Endodermal cell (in vitro differentiated cells): ENCODE data around the gene NUP214. TPM values are rescaled to one million over a fixed set of nuclear protein-coding genes. Genes with fewer than 3 reads are reported as not detected.

Experiments used
- DNase-seq: peaks from one replicate; pipeline ENCODE4 v3.0.0-alpha.2; 2017
- H3K27ac ChIP-seq: 2 replicates; pipeline ENCODE4 v1.5.1; 2013; ENCODE audit warnings: mild to moderate bottlenecking, low read depth, low read length, moderate library complexity
- H3K27me3 ChIP-seq: 2 replicates; pipeline ENCODE4 v1.6.1; 2013; ENCODE audit warnings: mild to moderate bottlenecking, low read length, moderate library complexity; ENCODE audit not compliant: insufficient read depth, control insufficient read depth, poor library complexity, severe bottlenecking
- H3K36me3 ChIP-seq: 2 replicates; pipeline ENCODE4 v1.7.0; 2013; ENCODE audit warnings: mild to moderate bottlenecking, low read length, moderate library complexity; ENCODE audit not compliant: control insufficient read depth, insufficient read depth
- H3K4me1 ChIP-seq: one replicate; pipeline ENCODE4 v1.7.0; 2013; ENCODE audit warnings: low read length; ENCODE audit not compliant: control insufficient read depth, insufficient read depth
- H3K4me3 ChIP-seq: 2 replicates; pipeline ENCODE4 v1.5.1; 2013; ENCODE audit warnings: mild to moderate bottlenecking, low read length, moderate library complexity
- H3K9ac ChIP-seq: 2 replicates; pipeline ENCODE4 v1.6.1; 2013; ENCODE audit warnings: mild to moderate bottlenecking, low read length, moderate library complexity; ENCODE audit not compliant: poor library complexity, severe bottlenecking; ENCODE audit errors: extremely low read depth
- H3K9me3 ChIP-seq: 2 replicates; pipeline ENCODE4 v1.6.1; 2013; ENCODE audit warnings: mild to moderate bottlenecking, low read length, moderate library complexity; ENCODE audit not compliant: control insufficient read depth
- H3K27ac Mint-ChIP-seq: 2 replicates; pipeline ENCODE4 v1.8.0; 2020; ENCODE audit warnings: mixed read lengths
- H3K27me3 Mint-ChIP-seq: 2 replicates; pipeline ENCODE4 v1.8.0; 2021; ENCODE audit warnings: mild to moderate bottlenecking, mixed read lengths; ENCODE audit not compliant: insufficient read depth
- H3K36me3 Mint-ChIP-seq: 2 replicates; pipeline ENCODE4 v1.8.0; 2020; ENCODE audit warnings: low read depth, mixed read lengths
- H3K4me1 Mint-ChIP-seq: 2 replicates; pipeline ENCODE4 v1.8.0; 2020; ENCODE audit warnings: mixed read lengths
- H3K4me3 Mint-ChIP-seq: 2 replicates; pipeline ENCODE4 v1.8.0; 2020; ENCODE audit warnings: mild to moderate bottlenecking, moderate library complexity, mixed read lengths
- H3K9me3 Mint-ChIP-seq: 2 replicates; pipeline ENCODE4 v1.8.0; 2020; ENCODE audit warnings: mild to moderate bottlenecking, mixed read lengths
- WGBS, 2 experiments: methylation state at CpG; one replicate each; pipeline versions ENCODE4 v1.1.5 to v1.1.7; 2013; ENCODE audit warnings: missing lambda C conversion rate in 2 of 2, mixed read lengths in 1 of 2; ENCODE audit not compliant: insufficient coverage in 1 of 2, insufficient read length in 1 of 2; 5-methylcytosine and 5-hydroxymethylcytosine counted together
- total RNA-seq, 2 donors: library from RNA; stranded (reverse); fragmentation: NEBNext Ultra II Directional in 1 of 2; extraction: Animal tissue kit (Norgen Biotek cat#: 25700) in 1 of 2; gene quantifications; 2 replicates in 1 of 2; 3 replicates in 1 of 2; pipeline ENCODE4 v1.2.1, GENCODE V29; 2021
- TF ChIP-seq, protein P1 (sequence below): fragments of 200-600 bp; sonication (generic); conservative IDR thresholded peaks from 2 replicates; pipeline ENCODE4 v1.5.0; 2021; ENCODE audit warnings: antibody characterized with exemption, mild to moderate bottlenecking

The NUP214 gene
- total RNA-seq, 2 donors from 2014 or later = 56.7 to 59.9 TPM

DNA sequence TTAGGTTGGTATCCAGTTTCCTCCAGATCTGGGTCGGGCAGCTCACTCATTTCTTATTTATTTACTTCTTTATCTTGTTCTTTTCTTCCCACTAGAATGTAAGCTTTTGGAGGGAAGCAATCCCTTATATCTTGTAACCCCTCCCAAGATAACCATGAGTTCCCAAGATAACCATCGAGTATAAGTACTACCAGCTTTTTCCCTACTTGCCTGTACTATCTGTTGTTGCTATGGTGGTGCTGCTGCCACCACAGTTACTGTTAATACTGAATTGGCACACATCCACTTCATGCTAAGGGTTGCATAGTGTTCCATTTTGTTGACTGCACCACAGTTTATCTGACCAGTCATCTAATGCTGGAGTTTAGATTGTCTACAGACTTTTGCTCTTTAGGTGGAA, 19.9 kb downstream of the NUP214 start:
- Mint-ChIP-seq H3K4me1 (peaks cover 12% of the 10 kb centered on the region), H3K9me3 (no peaks in the 10 kb centered on the region), H3K27me3 (no peaks in the 10 kb centered on the region), H3K4me3 (no peak overlapping the region), H3K36me3 (peaks cover 76% of the 10 kb centered on the region), H3K27ac (no peak overlapping the region)
- 95% methylated on average over 2 of the region's 2 CpGs; no CpG with 5 or more reads in 1 of the 2 experiments for WGBS, 2 experiments
- Histone ChIP-seq H3K27ac (no peak overlapping the region), H3K4me3 (no peak overlapping the region), H3K36me3 (peaks cover 92% of the 10 kb centered on the region), H3K9me3 (no peaks in the 10 kb centered on the region), H3K27me3 (no peaks in the 10 kb centered on the region), H3K9ac (no peak overlapping the region), H3K4me1 (no peaks in the 10 kb centered on the region)
- no peak for DNase-seq
- TF ChIP-seq, protein P1, sequence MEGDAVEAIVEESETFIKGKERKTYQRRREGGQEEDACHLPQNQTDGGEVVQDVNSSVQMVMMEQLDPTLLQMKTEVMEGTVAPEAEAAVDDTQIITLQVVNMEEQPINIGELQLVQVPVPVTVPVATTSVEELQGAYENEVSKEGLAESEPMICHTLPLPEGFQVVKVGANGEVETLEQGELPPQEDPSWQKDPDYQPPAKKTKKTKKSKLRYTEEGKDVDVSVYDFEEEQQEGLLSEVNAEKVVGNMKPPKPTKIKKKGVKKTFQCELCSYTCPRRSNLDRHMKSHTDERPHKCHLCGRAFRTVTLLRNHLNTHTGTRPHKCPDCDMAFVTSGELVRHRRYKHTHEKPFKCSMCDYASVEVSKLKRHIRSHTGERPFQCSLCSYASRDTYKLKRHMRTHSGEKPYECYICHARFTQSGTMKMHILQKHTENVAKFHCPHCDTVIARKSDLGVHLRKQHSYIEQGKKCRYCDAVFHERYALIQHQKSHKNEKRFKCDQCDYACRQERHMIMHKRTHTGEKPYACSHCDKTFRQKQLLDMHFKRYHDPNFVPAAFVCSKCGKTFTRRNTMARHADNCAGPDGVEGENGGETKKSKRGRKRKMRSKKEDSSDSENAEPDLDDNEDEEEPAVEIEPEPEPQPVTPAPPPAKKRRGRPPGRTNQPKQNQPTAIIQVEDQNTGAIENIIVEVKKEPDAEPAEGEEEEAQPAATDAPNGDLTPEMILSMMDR = no peak

DNA sequence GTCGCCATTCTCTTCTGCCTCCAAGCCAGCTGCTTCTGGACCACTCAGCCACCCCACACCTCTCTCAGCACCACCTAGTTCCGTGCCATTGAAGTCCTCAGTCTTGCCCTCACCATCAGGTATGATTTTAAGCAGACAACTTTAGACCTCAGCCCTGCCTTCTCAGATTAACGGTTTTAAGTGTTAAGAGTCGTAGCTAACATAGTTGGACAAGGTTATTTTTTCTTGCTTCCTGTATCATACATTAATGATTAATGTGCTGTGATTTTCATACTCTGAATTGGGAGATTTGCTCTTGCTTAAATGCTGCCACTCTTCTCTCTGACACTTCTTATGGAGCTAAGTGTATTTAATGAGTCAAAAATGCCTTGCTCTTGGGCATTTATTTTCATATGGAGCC, 20.8 kb downstream of the NUP214 start:
- H3K36me3 ChIP-seq = peaks cover 92% of the 10 kb centered on the region
- DNase-seq = no peak
- H3K9me3 ChIP-seq = no peaks in the 10 kb centered on the region
- no peaks in the 10 kb centered on the region for H3K27me3 ChIP-seq
- H3K9ac ChIP-seq = no peak overlapping the region
- H3K4me3 ChIP-seq = no peak overlapping the region
- Mint-ChIP-seq H3K9me3 (no peaks in the 10 kb centered on the region), H3K36me3 (peaks cover 74% of the 10 kb centered on the region), H3K27ac (peak overlapping the region; percentile 71), H3K4me1 (peaks cover 12% of the 10 kb centered on the region), H3K27me3 (no peaks in the 10 kb centered on the region), H3K4me3 (no peak overlapping the region)
- no peak overlapping the region for H3K27ac ChIP-seq
- TF ChIP-seq, protein P1 = no peak
- WGBS, 2 experiments = 93 to 100% methylated on average over 2 to 4 of the region's 4 CpGs
- no peaks in the 10 kb centered on the region for H3K4me1 ChIP-seq

DNA sequence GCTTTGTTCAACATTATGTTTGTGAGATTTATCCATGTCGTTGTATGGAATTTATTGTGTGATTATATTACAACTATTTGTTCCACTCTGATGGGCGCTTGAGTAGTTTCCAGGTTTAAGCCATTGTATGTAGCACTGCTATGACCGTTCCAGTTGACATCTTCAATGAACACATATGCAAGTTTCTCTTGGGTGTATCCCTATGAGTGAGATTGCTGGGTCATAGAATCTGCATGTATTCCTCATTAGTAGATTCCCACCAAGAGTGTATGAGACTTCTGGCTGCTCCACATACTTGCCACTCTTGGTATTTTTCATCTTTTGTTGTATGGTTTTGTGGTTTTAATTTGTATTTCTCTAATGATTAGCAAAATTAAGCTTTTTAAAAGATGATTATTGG, 22.9 kb downstream of the NUP214 start:
- Histone ChIP-seq H3K4me1 (no peaks in the 10 kb centered on the region), H3K27ac (no peak overlapping the region), H3K27me3 (no peaks in the 10 kb centered on the region), H3K36me3 (peaks cover 95% of the 10 kb centered on the region), H3K4me3 (no peak overlapping the region), H3K9ac (no peak overlapping the region), H3K9me3 (no peaks in the 10 kb centered on the region)
- peaks cover 12% of the 10 kb centered on the region for H3K4me1 Mint-ChIP-seq
- DNase-seq = no peak
- H3K9me3 Mint-ChIP-seq = no peaks in the 10 kb centered on the region
- WGBS, 2 experiments = 86% methylated on average over 3 of the region's 3 CpGs; no CpG with 5 or more reads in 1 of the 2 experiments
- no peaks in the 10 kb centered on the region for H3K27me3 Mint-ChIP-seq
- H3K36me3 Mint-ChIP-seq = peaks cover 83% of the 10 kb centered on the region
- TF ChIP-seq, protein P1 = no peak
- no peak overlapping the region for H3K27ac Mint-ChIP-seq
- no peak overlapping the region for H3K4me3 Mint-ChIP-seq
